Activated CD8-positive, alpha-beta memory T cell treated with anti-CD3 and anti-CD28 coated beads, Interleukin-2, amount 50 U/mL, for 24 hours (primary cell): Measurements from ENCODE around the gene SLC12A3.
"Not testable (repeated sequence)": the region's sequence is repeated elsewhere in the genome, so short reads cannot be mapped to it uniquely, and the experiment has no call there.

Experiments used
- DNase-seq: peaks from one replicate; pipeline ENCODE4 v3.0.0-alpha.2; 2020; ENCODE audit errors: extremely low read depth

The SLC12A3 gene

DNA sequence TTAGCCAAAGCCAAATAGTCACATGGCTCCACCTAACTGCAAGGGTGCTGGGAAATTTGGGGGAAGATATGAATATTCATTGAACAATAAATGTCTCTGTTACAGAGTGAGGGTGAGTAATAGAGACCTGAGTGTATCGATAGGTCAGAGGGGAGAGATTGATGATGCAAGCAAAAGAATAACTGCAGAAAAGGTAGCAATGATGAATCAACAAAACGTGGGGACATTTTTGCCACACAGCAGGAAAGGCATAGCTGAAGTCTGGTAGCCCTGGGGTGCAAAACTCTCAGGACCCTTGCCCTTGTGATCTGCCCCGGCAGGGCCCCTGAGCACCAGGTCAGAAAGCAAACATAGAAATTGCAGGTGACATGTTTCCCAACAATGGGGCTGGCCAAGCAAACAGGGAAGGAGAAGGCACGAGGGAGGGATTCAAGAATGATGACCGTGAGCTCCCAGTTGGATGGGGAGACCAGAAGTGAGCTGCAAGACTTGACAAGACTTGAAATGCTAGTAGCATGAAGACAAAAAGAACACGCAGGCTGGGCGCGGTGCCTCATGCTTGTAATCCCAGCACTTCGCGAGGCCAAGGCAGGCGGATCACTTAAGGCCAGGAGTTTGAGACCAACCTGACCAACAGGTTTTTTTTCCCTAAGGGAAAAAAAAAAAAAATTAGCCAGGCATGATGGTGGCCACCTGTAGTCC is 54.2 kb downstream of the SLC12A3 start:
- DNase-seq, result no peak

GRCh38 chr16:56921571-56921970 is 56.6 kb downstream of the SLC12A3 start:
- no peak for DNase-seq

GRCh38 chr16:56923481-56924091 is 58.6 kb downstream of the SLC12A3 start:
- no peak for DNase-seq

DNA sequence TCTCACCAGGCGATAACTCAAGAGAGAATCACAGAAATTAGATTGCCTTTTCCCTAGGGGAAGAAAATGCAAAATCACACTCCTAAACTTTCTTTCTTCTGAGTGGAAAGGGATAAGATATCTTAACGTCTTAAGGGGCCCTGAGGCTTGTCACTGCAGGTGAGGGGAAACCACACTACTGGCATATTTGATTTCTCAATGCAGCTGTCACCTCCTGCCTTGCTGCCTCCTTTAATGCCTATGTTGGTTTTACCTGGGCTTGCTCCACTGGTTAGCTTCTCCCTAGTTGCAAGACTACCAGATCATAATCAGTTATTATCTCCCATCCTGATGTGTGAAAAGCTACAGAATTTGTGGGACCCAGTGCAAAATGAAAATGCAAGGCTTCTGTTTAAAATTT is 62.5 kb downstream of the SLC12A3 start:
- DNase-seq, result no peak

- DNase-seq, result no peak
Observed at GRCh38 chr16:56929639-56930038, 64.6 kb downstream of the SLC12A3 start.

GRCh38 chr16:56930486-56931270 is 65.7 kb downstream of the SLC12A3 start:
- no peak for DNase-seq

DNA sequence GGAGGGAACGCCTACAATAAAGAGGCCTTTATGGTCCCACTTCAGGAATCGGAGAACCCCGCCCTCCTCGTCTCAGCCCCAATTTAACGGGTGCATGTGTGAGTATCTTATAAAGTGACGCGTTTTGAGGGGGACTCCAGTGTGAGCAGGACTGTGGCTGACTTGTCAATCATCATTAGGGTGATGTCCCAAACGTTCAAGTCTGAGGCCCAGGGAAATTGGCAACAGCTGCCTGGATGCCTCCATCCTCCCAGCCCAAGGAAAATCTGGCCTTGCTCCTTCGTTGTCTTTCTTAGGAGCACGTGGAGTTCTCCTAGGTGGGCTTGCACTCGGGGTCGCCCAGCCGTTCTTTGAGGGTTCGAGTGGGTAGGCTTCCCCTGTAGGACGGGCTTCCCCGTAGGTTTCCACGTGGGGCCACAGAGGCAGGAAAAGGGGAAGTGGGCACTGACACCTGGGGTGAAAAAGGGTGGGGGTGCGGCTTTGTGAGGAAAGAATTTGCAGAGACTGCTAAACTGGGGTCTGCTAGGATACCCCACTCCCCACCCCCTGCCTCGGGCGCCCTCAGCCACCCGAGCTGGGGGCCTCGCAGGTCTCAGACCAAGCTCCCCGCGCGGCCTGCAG is 66.4 kb downstream of the SLC12A3 start:
- no peak for DNase-seq

- peak; percentile 94 for DNase-seq
Observed at GRCh38 chr16:56931892-56932720, 67.1 kb downstream of the SLC12A3 start, which contains the start of gene HERPUD1. HERPUD1 (plus strand) TSS chr16:56932142; CDS start chr16:56932245, 103 bp downstream.

GRCh38 chr16:56932721-56933619 is 68.0 kb downstream of the SLC12A3 start:
- DNase-seq, result no peak

GRCh38 chr16:56933828-56934598 is 69.0 kb downstream of the SLC12A3 start:
- no peak for DNase-seq

- DNase-seq, result not testable (repeated sequence)
Observed at GRCh38 chr16:56934599-56935145, 69.7 kb downstream of the SLC12A3 start.

DNA sequence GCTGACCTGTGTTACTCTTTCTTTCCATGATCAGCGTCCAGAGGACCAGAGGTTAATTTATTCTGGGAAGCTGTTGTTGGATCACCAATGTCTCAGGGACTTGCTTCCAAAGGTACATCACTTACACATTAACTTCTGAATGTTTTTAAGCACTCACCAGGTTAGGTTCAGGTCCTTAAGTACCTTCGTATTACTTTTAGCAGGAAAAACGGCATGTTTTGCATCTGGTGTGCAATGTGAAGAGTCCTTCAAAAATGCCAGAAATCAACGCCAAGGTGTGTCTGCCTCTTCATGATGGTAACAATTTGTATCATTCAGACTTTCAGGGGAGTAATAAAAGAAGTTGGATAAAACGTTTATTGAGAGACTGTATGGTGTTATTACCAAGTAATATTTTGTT is 70.2 kb downstream of the SLC12A3 start:
- DNase-seq, result no peak

DNA sequence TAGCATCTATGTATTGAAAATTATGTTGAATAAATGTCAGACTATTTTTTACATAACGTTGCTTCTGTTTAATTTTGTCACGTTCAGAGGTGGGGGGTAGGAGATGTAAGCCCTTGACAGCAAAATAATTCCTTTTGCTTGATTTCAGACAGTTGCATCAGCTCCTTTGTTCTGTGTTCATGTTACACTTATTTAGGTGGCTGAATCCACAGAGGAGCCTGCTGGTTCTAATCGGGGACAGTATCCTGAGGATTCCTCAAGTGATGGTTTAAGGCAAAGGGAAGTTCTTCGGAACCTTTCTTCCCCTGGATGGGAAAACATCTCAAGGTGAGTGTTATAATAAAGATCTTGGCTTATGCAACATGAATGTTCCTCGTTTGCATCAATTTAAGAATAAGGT is 71.5 kb downstream of the SLC12A3 start:
- DNase-seq, result no peak

DNA sequence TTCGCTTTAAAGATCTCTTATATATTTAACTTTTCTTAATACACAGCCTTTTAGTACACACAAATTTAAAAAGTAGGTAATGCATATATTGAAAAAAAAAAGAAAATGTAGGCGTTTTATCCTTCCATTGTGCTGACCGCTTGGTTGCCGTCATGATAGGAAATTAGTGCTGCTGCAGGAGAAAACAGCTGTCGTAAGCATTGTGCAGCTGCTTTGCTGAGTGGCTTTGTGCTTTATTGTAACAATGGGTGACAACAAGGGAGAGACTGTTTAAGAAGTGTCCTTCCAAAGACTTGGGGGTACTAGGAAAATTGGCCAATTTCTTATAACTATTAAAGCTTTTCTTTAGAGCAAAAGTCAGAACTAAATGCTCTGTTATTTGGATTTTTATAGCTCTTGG is 71.9 kb downstream of the SLC12A3 start:
- DNase-seq, result no peak

DNA sequence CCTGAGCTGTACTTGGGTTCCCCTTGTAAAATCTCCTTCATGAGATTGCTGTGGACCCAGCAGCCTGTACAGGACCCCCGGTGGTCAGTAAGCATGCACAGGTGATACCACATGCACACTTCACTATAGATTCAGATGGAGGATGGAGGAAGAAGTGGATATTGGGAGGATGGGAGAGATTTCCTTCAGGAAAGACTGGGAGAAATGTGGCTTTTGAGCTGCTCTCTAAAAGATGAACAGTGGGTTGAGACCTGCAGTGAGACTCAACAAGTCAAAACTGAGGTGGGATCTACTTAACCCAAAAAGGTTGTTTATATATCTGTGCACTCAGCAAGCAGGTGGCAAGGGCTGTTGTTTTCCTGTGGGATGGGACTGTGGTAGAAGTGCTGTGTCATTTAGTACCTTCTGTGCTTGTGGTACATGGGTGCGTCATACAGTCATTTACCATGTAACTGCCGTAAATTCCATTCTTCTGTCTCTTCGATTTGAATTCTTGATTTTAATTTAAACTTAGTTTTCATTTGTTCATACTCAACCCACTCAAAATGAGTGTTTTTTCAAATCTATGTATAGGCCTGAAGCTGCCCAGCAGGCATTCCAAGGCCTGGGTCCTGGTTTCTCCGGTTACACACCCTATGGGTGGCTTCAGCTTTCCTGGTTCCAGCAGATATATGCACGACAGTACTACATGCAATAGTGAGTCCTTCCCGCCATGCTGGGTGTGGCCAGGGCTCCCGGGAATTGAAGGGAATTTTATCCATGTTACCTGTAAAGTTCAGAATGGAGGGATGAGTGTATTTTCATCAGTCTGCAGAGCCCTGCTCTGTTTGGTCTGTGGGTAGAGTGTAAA is 73.9 kb downstream of the SLC12A3 start:
- no peak for DNase-seq

DNA sequence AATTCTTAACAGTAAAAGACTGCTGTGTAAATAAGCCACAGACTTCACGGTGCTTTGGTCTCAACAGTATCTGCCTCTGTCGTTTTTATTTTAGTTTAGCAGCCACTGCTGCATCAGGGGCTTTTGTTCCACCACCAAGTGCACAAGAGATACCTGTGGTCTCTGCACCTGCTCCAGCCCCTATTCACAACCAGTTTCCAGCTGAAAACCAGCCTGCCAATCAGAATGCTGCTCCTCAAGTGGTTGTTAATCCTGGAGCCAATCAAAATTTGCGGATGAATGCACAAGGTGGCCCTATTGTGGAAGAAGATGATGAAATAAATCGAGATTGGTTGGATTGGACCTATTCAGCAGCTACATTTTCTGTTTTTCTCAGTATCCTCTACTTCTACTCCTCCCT is 74.8 kb downstream of the SLC12A3 start:
- DNase-seq, result no peak

DNA sequence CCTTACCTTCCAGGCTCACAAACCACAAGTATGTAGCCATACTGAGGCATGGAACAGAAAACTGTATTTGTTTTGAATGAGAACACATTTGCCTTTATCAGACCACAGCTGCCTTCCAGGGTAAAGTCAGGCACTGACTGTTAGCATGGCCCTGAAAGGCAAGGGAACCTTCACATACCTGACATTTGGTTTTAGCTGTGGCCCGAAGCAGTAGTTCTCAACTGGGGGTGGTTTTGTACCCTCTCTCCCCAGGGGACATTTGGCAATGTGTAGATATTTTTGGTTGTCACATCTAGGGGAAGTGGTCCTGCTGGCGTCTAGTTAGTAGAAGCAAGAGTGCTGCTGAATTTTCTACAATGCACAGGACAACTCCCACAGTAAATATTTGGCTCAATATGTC is 76.1 kb downstream of the SLC12A3 start:
- DNase-seq, result no peak

- DNase-seq, result no peak
Observed at GRCh38 chr16:56941856-56942331, 76.9 kb downstream of the SLC12A3 start.
